ENCODE results near the gene ERBB3.

- peak in 1 of 7 experiments; percentile 7 for TF ChIP-seq CTCF (IDR thresholded peaks at IDR 0.05)
- no peak for TF ChIP-seq EP300 (IDR thresholded peaks at IDR 0.05)
- peak; percentile 90 to 99 (median 96) for TF ChIP-seq POLR2AphosphoS5 (IDR thresholded peaks at IDR 0.05)
- peak in 2 of 4 donors; percentile 78 to 85 for TF ChIP-seq POLR2A (IDR thresholded peaks at IDR 0.05)
These were observed 24.3 kb downstream of the ERBB3 start, which contains the start of gene PA2G4 for GRCh38 chr12:56104109-56104814.

Measured in stomach (tissue), 4 donors.